Stimulated activated CD8-positive, alpha-beta memory T cell treated with anti-CD3 and anti-CD28 coated beads, Interleukin-15, amount 100 ng/mL, for 48 hours (primary cell): ENCODE results near the gene VAC14.
"Not testable (repeated sequence)": the region's sequence is repeated elsewhere in the genome, so short reads cannot be mapped to it uniquely, and the experiment has no call there.

Source experiments
- DNase-seq, 2 donors: peaks; one replicate each; pipeline ENCODE4 v3.0.0-alpha.2; 2020; ENCODE audit warnings: low read depth in 2 of 2

VAC14 gene

GRCh38 chr16:70681382-70682238 is 119.3 kb downstream of the VAC14 start:
- DNase-seq = no peak

- DNase-seq = no peak
Observed at GRCh38 chr16:70680495-70681381, 120.2 kb downstream of the VAC14 start.

- no peak for DNase-seq
Observed at GRCh38 chr16:70679671-70680494, 121.1 kb downstream of the VAC14 start.

GRCh38 chr16:70678898-70679670 is 121.9 kb downstream of the VAC14 start:
- no peak for DNase-seq

GRCh38 chr16:70678121-70678897 is 122.6 kb downstream of the VAC14 start:
- DNase-seq = no peak

- no peak for DNase-seq
Observed at GRCh38 chr16:70677499-70678120, 123.3 kb downstream of the VAC14 start.

- no peak for DNase-seq
Observed at GRCh38 chr16:70676675-70677498, 124.1 kb downstream of the VAC14 start.

- no peak for DNase-seq
Observed at GRCh38 chr16:70675851-70676513, 125.0 kb downstream of the VAC14 start.

- DNase-seq = no peak
Observed at GRCh38 chr16:70674221-70675014, 126.5 kb downstream of the VAC14 start.

GRCh38 chr16:70670938-70671337 is 130.0 kb downstream of the VAC14 start:
- DNase-seq = not testable (repeated sequence)

- no peak for DNase-seq
Observed at GRCh38 chr16:70670175-70670574, 130.8 kb downstream of the VAC14 start.

- no peak for DNase-seq
Observed at GRCh38 chr16:70665806-70666735, 134.9 kb downstream of the VAC14 start.

- no peak for DNase-seq
Observed at GRCh38 chr16:70665113-70665694, 135.8 kb downstream of the VAC14 start.

GRCh38 chr16:70664325-70665112 is 136.4 kb downstream of the VAC14 start:
- DNase-seq = no peak
